AG09309 (cell line): Measurements from ENCODE around the gene CEL.

Experiments
- DNase-seq: peaks from one replicate; pipeline ENCODE4 v3.0.0-alpha.2; 2010; ENCODE audit warnings: low read depth
- H3K4me3 ChIP-seq: 2 replicates; pipeline ENCODE4 v1.5.1; 2011; ENCODE audit warnings: mild to moderate bottlenecking, low read depth, low read length, moderate library complexity; ENCODE audit not compliant: control insufficient read depth
- TF ChIP-seq, protein P1 (sequence below): IDR thresholded peaks from 2 replicates; pipeline ENCODE4 v1.5.1; 2011; ENCODE audit warnings: mild to moderate bottlenecking, low read depth, low read length, inconsistent platforms; ENCODE audit not compliant: insufficient read depth, control insufficient read depth; ENCODE audit errors: missing control alignments

The CEL gene

DNA sequence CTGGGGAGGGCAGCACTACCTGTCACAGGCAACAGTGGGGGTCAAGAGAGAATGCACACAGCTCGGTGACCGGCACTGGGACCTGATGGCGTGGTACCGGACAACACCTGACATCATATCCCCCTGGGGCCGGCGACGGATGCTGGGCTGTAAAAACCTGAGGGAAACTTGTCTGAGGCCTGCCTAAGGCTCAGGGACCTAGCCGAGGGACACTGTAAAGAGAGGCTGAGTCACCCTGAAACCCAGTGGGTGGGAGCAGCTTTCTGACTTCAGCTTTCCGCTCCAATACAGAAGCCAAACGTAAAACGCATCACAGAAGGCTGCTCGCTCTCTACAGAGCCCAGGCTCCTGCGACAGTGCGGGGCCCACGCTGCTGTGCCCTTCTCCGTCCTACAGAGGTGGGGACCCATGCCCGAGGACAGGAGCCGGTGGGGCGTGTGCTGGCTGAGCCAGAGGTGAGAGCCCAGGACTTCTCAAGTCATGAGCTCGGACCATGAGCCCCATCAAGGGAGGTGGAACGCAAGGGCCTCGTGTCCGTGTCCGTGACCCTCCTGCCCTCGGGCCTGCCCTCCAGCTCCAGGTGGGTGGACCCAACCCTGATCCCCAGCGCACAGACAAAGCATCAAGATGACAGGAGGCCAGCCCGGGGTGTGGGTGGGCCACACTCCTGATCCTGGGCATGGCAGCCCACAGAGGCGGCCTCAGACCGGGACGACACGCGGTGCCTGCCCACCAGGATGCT is 54.0 kb downstream of the CEL start:
- TF ChIP-seq, protein P1, sequence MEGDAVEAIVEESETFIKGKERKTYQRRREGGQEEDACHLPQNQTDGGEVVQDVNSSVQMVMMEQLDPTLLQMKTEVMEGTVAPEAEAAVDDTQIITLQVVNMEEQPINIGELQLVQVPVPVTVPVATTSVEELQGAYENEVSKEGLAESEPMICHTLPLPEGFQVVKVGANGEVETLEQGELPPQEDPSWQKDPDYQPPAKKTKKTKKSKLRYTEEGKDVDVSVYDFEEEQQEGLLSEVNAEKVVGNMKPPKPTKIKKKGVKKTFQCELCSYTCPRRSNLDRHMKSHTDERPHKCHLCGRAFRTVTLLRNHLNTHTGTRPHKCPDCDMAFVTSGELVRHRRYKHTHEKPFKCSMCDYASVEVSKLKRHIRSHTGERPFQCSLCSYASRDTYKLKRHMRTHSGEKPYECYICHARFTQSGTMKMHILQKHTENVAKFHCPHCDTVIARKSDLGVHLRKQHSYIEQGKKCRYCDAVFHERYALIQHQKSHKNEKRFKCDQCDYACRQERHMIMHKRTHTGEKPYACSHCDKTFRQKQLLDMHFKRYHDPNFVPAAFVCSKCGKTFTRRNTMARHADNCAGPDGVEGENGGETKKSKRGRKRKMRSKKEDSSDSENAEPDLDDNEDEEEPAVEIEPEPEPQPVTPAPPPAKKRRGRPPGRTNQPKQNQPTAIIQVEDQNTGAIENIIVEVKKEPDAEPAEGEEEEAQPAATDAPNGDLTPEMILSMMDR = no peak

GRCh38 chr9:133116346-133117231 is 54.8 kb downstream of the CEL start:
- no peak for DNase-seq
- H3K4me3 ChIP-seq = no peak overlapping the region
- TF ChIP-seq, protein P1 = no peak

More for the DNA sequence above, 54.0 kb downstream of the CEL start:
- no peak overlapping the region for H3K4me3 ChIP-seq
- DNase-seq = no peak

DNA sequence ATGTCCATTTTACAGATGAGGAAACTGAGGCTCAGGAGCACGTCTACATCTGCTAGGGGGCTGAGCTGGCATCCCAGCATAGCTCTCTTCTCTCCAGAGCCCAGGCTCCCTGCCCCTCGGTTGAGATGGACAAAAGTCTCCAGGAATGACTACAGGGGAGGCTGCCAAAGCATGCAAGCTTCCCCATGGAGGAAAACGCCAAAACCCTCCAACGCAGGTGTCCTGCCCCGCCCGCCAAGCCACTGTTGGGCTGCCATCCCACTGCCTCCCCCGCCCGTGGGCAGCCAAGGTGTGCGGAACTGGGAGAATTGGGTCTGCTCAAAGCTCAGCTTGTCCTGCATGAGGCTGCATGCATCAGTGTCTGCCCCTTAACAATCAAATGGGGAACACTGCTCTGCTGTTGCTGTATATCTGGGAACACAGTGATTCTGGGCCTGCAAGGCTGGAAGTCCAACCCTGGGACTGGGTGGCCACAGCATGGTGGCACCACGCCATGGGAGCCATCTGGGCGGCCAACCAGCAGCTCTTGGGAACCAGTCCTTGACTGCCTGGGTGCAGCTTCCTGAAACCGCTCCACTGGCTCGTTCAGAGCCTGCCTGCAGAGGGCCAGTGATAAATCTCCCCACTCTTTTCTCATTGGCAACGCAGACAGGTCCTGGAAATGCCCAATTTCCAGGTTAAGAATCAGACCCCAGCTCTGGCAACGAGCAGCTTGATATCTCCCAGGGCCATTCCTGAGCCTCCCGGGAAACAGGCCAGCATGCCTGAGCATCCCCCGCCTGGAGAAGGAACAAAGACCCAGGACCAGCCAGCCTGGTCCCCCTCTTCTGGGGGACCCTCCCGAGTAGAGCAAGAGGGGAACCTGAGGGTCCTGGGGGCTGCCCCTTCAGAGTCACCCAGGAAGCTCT is 55.7 kb downstream of the CEL start:
- H3K4me3 ChIP-seq = no peak overlapping the region
- DNase-seq = no peak
- TF ChIP-seq, protein P1 = no peak

GRCh38 chr9:133118179-133118520 is 56.4 kb downstream of the CEL start:
- H3K4me3 ChIP-seq = no peak overlapping the region
- DNase-seq = no peak
- TF ChIP-seq, protein P1 = no peak

- no peak overlapping the region for H3K4me3 ChIP-seq
- no peak for DNase-seq
- TF ChIP-seq, protein P1 = no peak
Measured at GRCh38 chr9:133118568-133118967, 56.8 kb downstream of the CEL start.
